CD14-positive monocyte (primary cell): Measurements from ENCODE around the gene UGT1A8. TPM values are rescaled to one million over a fixed set of nuclear protein-coding genes. Genes with fewer than 3 reads are reported as not detected.

ENCODE experiments used
- DNase-seq, 3 donors: peaks; one replicate each; pipeline ENCODE4 v3.0.0-alpha.2; 2011 to 2022
- H2AFZ ChIP-seq: 2 replicates; pipeline ENCODE4 v1.6.0; 2012; ENCODE audit warnings: mild to moderate bottlenecking, low read depth, low read length, inconsistent platforms; ENCODE audit not compliant: insufficient read depth, poor library complexity, severe bottlenecking
- H3K27ac ChIP-seq, 2 donors: 1 replicate in 1 of 2; 2 replicates in 1 of 2; pipeline ENCODE4 v1.5.1; 2012 to 2013; ENCODE audit warnings: low read length in 2 of 2, control low read depth in 1 of 2, inconsistent platforms in 1 of 2, low read depth in 1 of 2, mild to moderate bottlenecking in 1 of 2
- H3K27me3 ChIP-seq, 2 donors: one replicate each; pipeline versions ENCODE4 v1.6.0 to v1.6.1; 2011 to 2013; ENCODE audit warnings: low read length in 2 of 2; ENCODE audit not compliant: control insufficient read depth in 2 of 2, insufficient read depth in 2 of 2
- H3K36me3 ChIP-seq, 2 donors: replicated peaks in 1 of 2; 1 replicate in 1 of 2; 2 replicates in 1 of 2; pipeline versions ENCODE4 v1.5.1 to v1.6.1; 2012 to 2013; ENCODE audit warnings: low read length in 2 of 2, control low read depth in 1 of 2, inconsistent platforms in 1 of 2, mild to moderate bottlenecking in 1 of 2; ENCODE audit not compliant: insufficient read depth in 2 of 2, control insufficient read depth in 1 of 2
- H3K4me1 ChIP-seq, 2 donors: 1 replicate in 1 of 2; 2 replicates in 1 of 2; pipeline versions ENCODE4 v1.5.1 to v1.6.1; 2012 to 2013; ENCODE audit warnings: low read length in 2 of 2, control low read depth in 1 of 2, inconsistent platforms in 1 of 2, mild to moderate bottlenecking in 1 of 2, moderate library complexity in 1 of 2; ENCODE audit not compliant: insufficient read depth in 2 of 2, control insufficient read depth in 1 of 2
- H3K4me2 ChIP-seq: replicated peaks from 2 replicates; pipeline ENCODE3; 2012; ENCODE audit warnings: low read length, moderate library complexity, mild to moderate bottlenecking; ENCODE audit not compliant: poor library complexity, severe bottlenecking; ENCODE audit errors: extremely low read depth
- H3K4me3 ChIP-seq, 3 experiments: fragments of 200-600 bp in 1 of 3; sonication (generic) in 1 of 3; replicated peaks in 1 of 3; 1 replicate in 2 of 3; 2 replicates in 1 of 3; pipeline ENCODE4 v1.5.1; 2011 to 2013; ENCODE audit warnings: low read length in 3 of 3, mild to moderate bottlenecking in 3 of 3, control low read depth in 2 of 3, low read depth in 2 of 3, inconsistent platforms in 1 of 3, moderate library complexity in 1 of 3
- H3K79me2 ChIP-seq: 2 replicates; pipeline ENCODE4 v1.6.0; 2012; ENCODE audit warnings: mild to moderate bottlenecking, control low read depth, inconsistent platforms, low read length, moderate library complexity; ENCODE audit not compliant: insufficient read depth
- H3K9ac ChIP-seq: 2 replicates; pipeline ENCODE4 v1.6.0; 2017; ENCODE audit warnings: low read length, mild to moderate bottlenecking; ENCODE audit not compliant: insufficient read depth, poor library complexity, severe bottlenecking
- H3K9me3 ChIP-seq, 2 donors: replicated peaks in 1 of 2; 1 replicate in 1 of 2; 2 replicates in 1 of 2; pipeline versions ENCODE4 v1.5.1 to v1.6.1; 2012 to 2013; ENCODE audit warnings: low read length in 2 of 2, control low read depth in 1 of 2; ENCODE audit not compliant: control insufficient read depth in 1 of 2, insufficient read depth in 1 of 2
- H4K20me1 ChIP-seq: 2 replicates; pipeline ENCODE4 v1.6.0; 2012; ENCODE audit warnings: mild to moderate bottlenecking, low read length, control low read depth, moderate library complexity; ENCODE audit not compliant: insufficient read depth
- H3K27ac Mint-ChIP-seq, 7 donors: one replicate each; pipeline ENCODE4 v1.8.0; 2020; ENCODE audit warnings: mild to moderate bottlenecking in 7 of 7, mixed read lengths in 7 of 7, moderate library complexity in 6 of 7, inconsistent platforms in 2 of 7
- H3K27me3 Mint-ChIP-seq, 3 donors: one replicate each; pipeline ENCODE4 v1.8.0; 2021 to 2022; ENCODE audit warnings: low read depth in 3 of 3, mild to moderate bottlenecking in 3 of 3, mixed read lengths in 3 of 3, moderate library complexity in 3 of 3, inconsistent platforms in 1 of 3
- H3K36me3 Mint-ChIP-seq, 2 donors: one replicate each; pipeline ENCODE4 v1.8.0; 2020; ENCODE audit warnings: mixed read lengths in 2 of 2, inconsistent platforms in 1 of 2, mild to moderate bottlenecking in 1 of 2
- H3K4me1 Mint-ChIP-seq: one replicate; pipeline ENCODE4 v1.8.0; 2020; ENCODE audit warnings: mild to moderate bottlenecking, mixed read lengths
- H3K4me3 Mint-ChIP-seq, 2 donors: one replicate each; pipeline ENCODE4 v1.8.0; 2020; ENCODE audit warnings: mild to moderate bottlenecking in 2 of 2, mixed read lengths in 2 of 2, moderate library complexity in 1 of 2
- H3K9me3 Mint-ChIP-seq, 7 donors: one replicate each; pipeline ENCODE4 v1.8.0; 2020 to 2022; ENCODE audit warnings: mixed read lengths in 7 of 7, mild to moderate bottlenecking in 6 of 7, moderate library complexity in 6 of 7, inconsistent platforms in 2 of 7
- CTCF ChIP-seq: fragments of 200-600 bp; IDR thresholded peaks from one replicate; pipeline ENCODE4 v1.8.0; 2022; ENCODE audit warnings: antibody characterized with exemption, mild to moderate bottlenecking
- WGBS: methylation state at CpG from one replicate; pipeline ENCODE4 v1.1.5; 2013; ENCODE audit warnings: missing lambda C conversion rate; ENCODE audit not compliant: insufficient coverage; 5-methylcytosine and 5-hydroxymethylcytosine counted together
- intact Hi-C, 2 donors: fragments of 100-400 bp; cut with micrococcal nuclease; formaldehyde crosslinking; loops; one replicate each; pipeline versions ENCODE4 v1.15.0 to v1.15.1; 2023
- polyA plus RNA-seq, 3 donors: library from polyadenylated mRNA; depleted of rRNA in 1 of 3; unstranded in 2 of 3; stranded (reverse) in 1 of 3; fragments of 300-500 nt in 2 of 3; fragments of >200 nt in 1 of 3; fragmentation: Illumina TruSeq in 2 of 3; gene quantifications; 1 replicate in 2 of 3; 2 replicates in 1 of 3; pipeline ENCODE4 v1.2.3, GENCODE V29; 2012 to 2021

Gene UGT1A8
- polyA plus RNA-seq, 3 donors: not detected

GRCh38 chr2:233686928-233687327 is 69.5 kb downstream of the UGT1A8 start:
- H3K79me2 ChIP-seq: no peaks in the 10 kb centered on the region
- Mint-ChIP-seq H3K4me3 (no peak overlapping the region), H3K36me3 (no peaks in the 10 kb centered on the region), H3K4me1 (peaks cover 2% of the 10 kb centered on the region), H3K9me3 (peaks cover 0 to 5% (median 0%) of the 10 kb centered on the region in 7 donors), H3K27me3 (no peaks in the 10 kb centered on the region), H3K27ac (no peak overlapping the region)
- H3K4me3 ChIP-seq: no peak overlapping the region
- no peak overlapping the region for H3K27ac ChIP-seq
- no peaks in the 10 kb centered on the region for H3K4me1 ChIP-seq
- WGBS: no CpG with 5 or more reads among the region's 5 CpGs
- H3K36me3 ChIP-seq: no peaks in the 10 kb centered on the region
- H4K20me1 ChIP-seq: no peaks in the 10 kb centered on the region
- H2AFZ ChIP-seq: no peak overlapping the region
- H3K27me3 ChIP-seq: no peaks in the 10 kb centered on the region
- H3K9ac ChIP-seq: no peak overlapping the region
- no peaks in the 10 kb centered on the region for H3K9me3 ChIP-seq
- H3K4me2 ChIP-seq: no peak overlapping the region
- intact Hi-C loops: no loop called here
- DNase-seq: no peak
- no peak for TF ChIP-seq CTCF

- H3K79me2 ChIP-seq: no peaks in the 10 kb centered on the region
- Mint-ChIP-seq H3K4me3 (no peak overlapping the region), H3K4me1 (no peaks in the 10 kb centered on the region), H3K27me3 (peaks cover 0 to 2% (median 0%) of the 10 kb centered on the region in 3 donors), H3K9me3 (peaks cover 0 to 5% (median 0%) of the 10 kb centered on the region in 7 donors), H3K36me3 (no peaks in the 10 kb centered on the region), H3K27ac (no peak overlapping the region)
- no peak overlapping the region for H3K9ac ChIP-seq
- no peaks in the 10 kb centered on the region for H3K9me3 ChIP-seq
- no peak overlapping the region for H3K4me3 ChIP-seq
- H3K27me3 ChIP-seq: no peaks in the 10 kb centered on the region
- no peak overlapping the region for H2AFZ ChIP-seq
- no peaks in the 10 kb centered on the region for H3K4me1 ChIP-seq
- no peak overlapping the region for H3K4me2 ChIP-seq
- no peak for DNase-seq
- H3K27ac ChIP-seq: no peak overlapping the region
- no peaks in the 10 kb centered on the region for H3K36me3 ChIP-seq
- intact Hi-C loops: no loop called here
- no peaks in the 10 kb centered on the region for H4K20me1 ChIP-seq
- TF ChIP-seq CTCF: no peak
- WGBS: 80% methylated on average over 1 of the region's 5 CpGs
Measured at GRCh38 chr2:233688341-233688740, 70.9 kb downstream of the UGT1A8 start.
